Tibial nerve (tissue), 4 donors: Measurements from ENCODE around the gene PIK3CB.

Experiments used
- EP300 ChIP-seq, 2 donors: sonication (generic); formaldehyde crosslinking; IDR thresholded peaks; one replicate each; pipeline ENCODE4 v1.6.1; 2017; ENCODE audit warnings: antibody characterized with exemption in 2 of 2, mild to moderate bottlenecking in 1 of 2
- POLR2A ChIP-seq, 2 donors: fragments of 450-650 bp; IDR thresholded peaks; one replicate each; pipeline ENCODE4 v1.6.1; 2017; ENCODE audit warnings: antibody characterized with exemption in 2 of 2, mild to moderate bottlenecking in 2 of 2, moderate library complexity in 2 of 2
- TF ChIP-seq, protein P1 (sequence below), 5 experiments: fragments of 200-600 bp in 3 of 5; fragments of 450-650 bp in 2 of 5; sonication (generic) in 3 of 5; IDR thresholded peaks; one replicate each; pipeline ENCODE4 v1.5.1; 2016 to 2019; ENCODE audit warnings: antibody characterized with exemption in 5 of 5, mild to moderate bottlenecking in 3 of 5, moderate library complexity in 2 of 5

DNA sequence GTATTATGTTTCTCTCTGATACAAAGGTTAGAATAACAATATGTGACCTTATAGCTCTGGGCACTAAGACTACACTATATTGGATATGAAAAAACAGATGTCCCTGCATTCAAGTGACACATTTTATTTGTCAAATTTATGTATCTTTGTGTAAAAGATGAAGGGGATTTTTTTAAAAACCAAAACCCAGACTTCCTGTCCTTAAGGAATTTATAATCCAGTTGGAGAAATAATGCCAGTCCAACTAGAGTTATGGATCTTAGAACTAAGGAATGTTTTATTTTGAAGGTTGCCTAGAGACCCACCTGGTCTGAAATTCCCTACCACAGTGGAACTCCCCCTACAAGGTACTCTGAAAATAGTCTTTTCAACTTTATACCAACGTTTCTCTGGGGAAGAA, 33.3 kb upstream of the PIK3CB start:
- TF ChIP-seq, protein P1, sequence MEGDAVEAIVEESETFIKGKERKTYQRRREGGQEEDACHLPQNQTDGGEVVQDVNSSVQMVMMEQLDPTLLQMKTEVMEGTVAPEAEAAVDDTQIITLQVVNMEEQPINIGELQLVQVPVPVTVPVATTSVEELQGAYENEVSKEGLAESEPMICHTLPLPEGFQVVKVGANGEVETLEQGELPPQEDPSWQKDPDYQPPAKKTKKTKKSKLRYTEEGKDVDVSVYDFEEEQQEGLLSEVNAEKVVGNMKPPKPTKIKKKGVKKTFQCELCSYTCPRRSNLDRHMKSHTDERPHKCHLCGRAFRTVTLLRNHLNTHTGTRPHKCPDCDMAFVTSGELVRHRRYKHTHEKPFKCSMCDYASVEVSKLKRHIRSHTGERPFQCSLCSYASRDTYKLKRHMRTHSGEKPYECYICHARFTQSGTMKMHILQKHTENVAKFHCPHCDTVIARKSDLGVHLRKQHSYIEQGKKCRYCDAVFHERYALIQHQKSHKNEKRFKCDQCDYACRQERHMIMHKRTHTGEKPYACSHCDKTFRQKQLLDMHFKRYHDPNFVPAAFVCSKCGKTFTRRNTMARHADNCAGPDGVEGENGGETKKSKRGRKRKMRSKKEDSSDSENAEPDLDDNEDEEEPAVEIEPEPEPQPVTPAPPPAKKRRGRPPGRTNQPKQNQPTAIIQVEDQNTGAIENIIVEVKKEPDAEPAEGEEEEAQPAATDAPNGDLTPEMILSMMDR (IDR thresholded peaks at IDR 0.05): no peak
- TF ChIP-seq POLR2A (IDR thresholded peaks at IDR 0.05) (no peak), EP300 (IDR thresholded peaks at IDR 0.05) (no peak)
